A673 (cell line): Measurements from ENCODE around the gene FGR. TPM values are rescaled to one million over a fixed set of nuclear protein-coding genes. Genes with fewer than 3 reads are reported as not detected.

Source experiments
- BruUV-seq: library from RNA; stranded (reverse); fragments of 400-500 nt; replicated peaks from 2 replicates; lab custom pipeline; 2021; lab: Mats Ljungman, UMichigan
- CTCF ChIA-PET: fragments of 300-600 bp; sonication (Branson Sonifier 250); formaldehyde crosslinking; loops from one replicate; lab custom pipeline; 2022; ENCODE audit warnings: antibody characterized with exemption; lab: Charles Lee
- POLR2A ChIA-PET: fragments of 300-600 bp; sonication (Branson Sonifier 250); formaldehyde crosslinking; loops from one replicate; lab custom pipeline; 2022; ENCODE audit warnings: antibody characterized with exemption; ENCODE audit not compliant: low non-redundant PET; lab: Charles Lee
- DNase-seq: peaks from one replicate; pipeline ENCODE4 v3.0.0-alpha.2; 2015; ENCODE audit warnings: low spot score
- H3K27ac ChIP-seq: fragments of 200-600 bp; sonication (generic); 2 replicates; pipeline ENCODE4 v1.5.1; 2016; ENCODE audit warnings: mixed run types, low read depth, mild to moderate bottlenecking, mixed read lengths, antibody characterized with exemption, low read length; ENCODE audit not compliant: poor library complexity, severe bottlenecking
- H3K27me3 ChIP-seq: fragments of 200-600 bp; sonication (generic); replicated peaks from 2 replicates; pipeline ENCODE4 v1.6.1; 2017; ENCODE audit warnings: mixed run types, low read depth, mild to moderate bottlenecking, mixed read lengths, antibody characterized with exemption, low read length; ENCODE audit not compliant: insufficient read depth, poor library complexity
- H3K36me3 ChIP-seq: fragments of 200-600 bp; sonication (generic); 2 replicates; pipeline ENCODE4 v1.6.1; 2016; ENCODE audit warnings: mixed run types, mild to moderate bottlenecking, mixed read lengths, antibody characterized with exemption, low read length; ENCODE audit not compliant: insufficient read depth, poor library complexity, severe bottlenecking
- H3K4me1 ChIP-seq: fragments of 200-600 bp; sonication (generic); 2 replicates; pipeline ENCODE4 v1.6.1; 2017; ENCODE audit warnings: mixed run types, mild to moderate bottlenecking, mixed read lengths, antibody characterized with exemption, low read length; ENCODE audit not compliant: insufficient read depth, poor library complexity, severe bottlenecking
- H3K4me3 ChIP-seq: fragments of 200-600 bp; sonication (generic); 2 replicates; pipeline ENCODE4 v1.5.1; 2016; ENCODE audit warnings: low read depth, mixed run types, mild to moderate bottlenecking, mixed read lengths, low read length; ENCODE audit not compliant: poor library complexity, severe bottlenecking
- H3K9me3 ChIP-seq: fragments of 200-600 bp; sonication (generic); 2 replicates; pipeline ENCODE4 v1.6.1; 2016; ENCODE audit warnings: mixed run types, low read depth, mild to moderate bottlenecking, mixed read lengths, antibody characterized with exemption, low read length; ENCODE audit not compliant: poor library complexity, severe bottlenecking
- EZH2 ChIP-seq: fragments of 200-600 bp; sonication (generic); IDR thresholded peaks from 2 replicates; pipeline ENCODE4 v1.6.1; 2017; ENCODE audit warnings: borderline replicate concordance, low read depth, mild to moderate bottlenecking, mixed read lengths, antibody characterized with exemption, low read length; ENCODE audit not compliant: poor library complexity, severe bottlenecking
- intact Hi-C: fragments of 100-400 bp; cut with micrococcal nuclease; formaldehyde crosslinking; loops from one replicate; pipeline ENCODE4 v1.10.0; 2022; ENCODE audit not compliant: unreplicated experiment
- total RNA-seq: library from RNA; stranded (reverse); gene quantifications from 2 replicates; pipeline ENCODE4 v1.2.3, GENCODE V29; 2021
- TF ChIP-seq, protein P1 (sequence below): fragments of 300-800, 200-600 bp; sonication (generic); conservative IDR thresholded peaks from 2 replicates; pipeline ENCODE4 v1.5.1; 2017; ENCODE audit warnings: low read depth, mild to moderate bottlenecking, antibody characterized with exemption, low read length, moderate library complexity, mixed read lengths

Gene FGR
- total RNA-seq, 1 experiment from 2014 or later: not detected

DNA sequence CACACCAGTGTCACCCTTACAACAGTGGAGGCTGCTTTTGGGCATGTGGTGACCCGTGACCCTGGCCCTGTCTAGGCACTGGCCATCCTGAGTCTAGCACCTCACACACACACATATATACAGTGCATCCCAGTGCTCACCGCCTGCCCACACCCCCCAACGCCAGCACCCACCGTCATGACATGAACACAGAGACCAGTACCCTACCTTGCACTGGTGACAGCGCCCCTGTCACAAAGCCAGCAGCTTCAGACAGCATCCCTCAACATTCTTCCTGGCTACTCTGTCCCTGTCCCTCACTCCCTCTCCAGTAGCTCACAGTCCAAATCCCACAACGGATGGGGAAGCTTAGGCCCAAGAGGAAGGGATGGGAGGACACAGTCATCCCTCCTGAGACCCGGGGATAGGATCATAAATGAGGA is 58.2 kb downstream of the FGR start:
- no peak for TF ChIP-seq EZH2
- TF ChIP-seq, protein P1, sequence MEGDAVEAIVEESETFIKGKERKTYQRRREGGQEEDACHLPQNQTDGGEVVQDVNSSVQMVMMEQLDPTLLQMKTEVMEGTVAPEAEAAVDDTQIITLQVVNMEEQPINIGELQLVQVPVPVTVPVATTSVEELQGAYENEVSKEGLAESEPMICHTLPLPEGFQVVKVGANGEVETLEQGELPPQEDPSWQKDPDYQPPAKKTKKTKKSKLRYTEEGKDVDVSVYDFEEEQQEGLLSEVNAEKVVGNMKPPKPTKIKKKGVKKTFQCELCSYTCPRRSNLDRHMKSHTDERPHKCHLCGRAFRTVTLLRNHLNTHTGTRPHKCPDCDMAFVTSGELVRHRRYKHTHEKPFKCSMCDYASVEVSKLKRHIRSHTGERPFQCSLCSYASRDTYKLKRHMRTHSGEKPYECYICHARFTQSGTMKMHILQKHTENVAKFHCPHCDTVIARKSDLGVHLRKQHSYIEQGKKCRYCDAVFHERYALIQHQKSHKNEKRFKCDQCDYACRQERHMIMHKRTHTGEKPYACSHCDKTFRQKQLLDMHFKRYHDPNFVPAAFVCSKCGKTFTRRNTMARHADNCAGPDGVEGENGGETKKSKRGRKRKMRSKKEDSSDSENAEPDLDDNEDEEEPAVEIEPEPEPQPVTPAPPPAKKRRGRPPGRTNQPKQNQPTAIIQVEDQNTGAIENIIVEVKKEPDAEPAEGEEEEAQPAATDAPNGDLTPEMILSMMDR: no peak
- intact Hi-C loops: no loop called here
- Histone ChIP-seq H3K4me1 (peaks cover 59% of the 10 kb centered on the region), H3K4me3 (no peak overlapping the region), H3K27me3 (no peaks in the 10 kb centered on the region), H3K36me3 (no peaks in the 10 kb centered on the region), H3K27ac (peak overlapping the region; percentile 32), H3K9me3 (no peaks in the 10 kb centered on the region)
- DNase-seq: no peak
- ChIA-PET CTCF (interaction anchor here (1.1 kb wide), 1 partner anchor 8 kb away, joined by 4 read pairs; no protein-coding TSS in a partner anchor), POLR2A (no interaction called here)
- BruUV-seq: no TSS peak

DNA sequence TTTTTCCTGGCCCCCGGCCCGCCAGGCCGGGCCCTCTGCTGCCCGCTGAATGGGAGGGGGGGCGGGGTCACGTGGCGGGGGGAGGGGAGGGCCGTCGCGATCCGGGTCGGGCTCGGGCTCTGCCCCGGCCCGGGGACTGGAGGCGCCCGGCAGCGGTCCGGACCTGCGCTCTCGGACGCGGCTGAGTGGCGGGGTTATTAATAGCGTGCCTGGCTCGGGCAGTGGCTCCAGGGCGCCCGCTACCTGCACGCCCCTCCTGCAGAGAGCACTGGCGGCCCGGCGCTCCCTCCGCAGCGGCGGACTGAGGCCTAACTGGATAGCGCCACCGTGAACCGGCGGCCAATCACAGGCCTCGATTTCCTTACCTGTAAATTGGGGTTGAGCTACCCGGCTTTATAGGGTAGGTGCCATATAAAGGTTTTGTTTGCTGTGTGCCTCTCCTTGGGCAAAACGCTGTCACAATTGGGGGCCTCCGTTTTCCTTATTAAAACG is 59.1 kb downstream of the FGR start:
- H3K36me3 ChIP-seq: no peaks in the 10 kb centered on the region
- H3K27me3 ChIP-seq: no peaks in the 10 kb centered on the region
- peak overlapping the region; percentile 38 for H3K4me3 ChIP-seq
- peak overlapping the region; percentile 32 for H3K27ac ChIP-seq
- DNase-seq: no peak
- H3K4me1 ChIP-seq: peaks cover 59% of the 10 kb centered on the region
- BruUV-seq: no TSS peak
- H3K9me3 ChIP-seq: no peaks in the 10 kb centered on the region
- CTCF ChIA-PET: interaction anchor here (0.6 to 1.4 kb wide), 6 partner anchors 14 to 491 kb away, joined by 4 to 11 read pairs (median 8); partner anchors contain the start of gene IFI6
- TF ChIP-seq, protein P1: no peak
- no peak for TF ChIP-seq EZH2
- POLR2A ChIA-PET: no interaction called here
- intact Hi-C loops: no loop called here

DNA sequence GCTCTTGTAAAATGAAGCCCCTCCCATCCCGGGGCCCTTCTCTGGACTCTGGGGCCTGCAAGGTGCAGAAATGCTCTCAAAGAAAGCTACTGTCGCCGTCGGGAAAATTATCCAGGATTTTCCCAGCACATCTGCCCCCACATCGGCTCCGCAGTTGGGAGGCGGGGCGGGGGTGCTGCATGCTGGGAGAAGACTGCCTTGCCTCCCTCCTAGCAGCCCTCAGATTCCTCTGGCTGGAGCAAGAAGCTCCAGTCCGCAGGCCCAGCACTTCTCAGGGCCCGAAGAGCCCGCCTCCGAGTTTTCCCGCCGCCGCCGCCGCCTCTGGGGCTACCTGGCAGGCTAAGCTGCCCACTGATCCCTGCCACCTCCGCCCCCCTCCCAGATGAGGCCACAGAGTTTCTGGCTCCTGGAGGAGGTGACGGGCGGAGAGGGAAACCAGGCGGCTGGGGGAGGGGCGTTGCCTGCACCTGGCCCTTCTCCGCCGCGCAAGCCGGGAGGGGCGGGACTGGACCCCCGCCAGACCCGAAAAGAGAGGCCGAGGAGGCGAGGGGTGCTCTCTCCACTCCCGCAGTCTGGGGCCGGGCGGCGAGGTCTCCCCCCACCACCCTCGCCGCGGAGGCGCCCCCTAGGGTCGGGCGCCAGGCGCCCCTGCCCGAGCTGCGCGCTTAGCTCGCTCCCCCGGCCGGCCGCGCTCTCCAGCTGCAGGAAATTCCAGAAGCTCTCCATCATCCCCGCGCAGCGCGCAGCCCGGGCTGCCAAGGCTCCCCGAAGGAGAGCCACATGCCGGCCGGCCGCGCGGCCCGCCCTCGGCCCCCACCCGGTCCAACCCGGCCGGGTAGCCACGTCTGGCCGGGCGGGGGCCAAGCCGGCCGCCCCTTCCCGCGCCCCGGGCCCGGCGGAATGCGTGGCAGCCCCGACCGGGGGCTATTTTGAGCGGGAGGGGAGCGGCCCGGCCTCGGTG is 59.8 kb downstream of the FGR start:
- peaks cover 59% of the 10 kb centered on the region for H3K4me1 ChIP-seq

More for the DNA sequence above, 59.8 kb downstream of the FGR start:
- Histone ChIP-seq H3K36me3 (no peaks in the 10 kb centered on the region), H3K27me3 (no peaks in the 10 kb centered on the region), H3K9me3 (no peaks in the 10 kb centered on the region), H3K4me3 (peak overlapping the region; percentile 38), H3K27ac (no peak overlapping the region)
- CTCF ChIA-PET: interaction anchor here (0.6 to 1.4 kb wide), 7 partner anchors 13 to 490 kb away, joined by 3 to 11 read pairs (median 5); partner anchors contain the start of gene IFI6
- TF ChIP-seq, protein P1: peak; percentile 54
- TF ChIP-seq EZH2: no peak
- intact Hi-C loops: no loop called here
- BruUV-seq: no TSS peak
- POLR2A ChIA-PET: no interaction called here
- DNase-seq: peak; percentile 75
